Osteoblast (primary cell): ENCODE results near the gene VARS2. TPM values are rescaled to one million over a fixed set of nuclear protein-coding genes. Genes with fewer than 3 reads are reported as not detected.

ENCODE experiments used
- DNase-seq: peaks from one replicate; pipeline ENCODE4 v3.0.0; 2011; ENCODE audit warnings: low spot score, mixed read lengths; ENCODE audit not compliant: insufficient read length; ENCODE audit errors: missing footprints
- H2AFZ ChIP-seq: 2 replicates; pipeline ENCODE4 v1.6.0; 2011; ENCODE audit warnings: mild to moderate bottlenecking, low read length
- H3K27ac ChIP-seq: 2 replicates; pipeline ENCODE4 v1.5.1; 2011; ENCODE audit warnings: mild to moderate bottlenecking, low read depth, low read length, moderate library complexity
- H3K27me3 ChIP-seq: 2 replicates; pipeline ENCODE4 v1.6.0; 2012; ENCODE audit warnings: mild to moderate bottlenecking, control low read depth, inconsistent platforms, low read length, moderate library complexity; ENCODE audit not compliant: insufficient read depth
- H3K36me3 ChIP-seq: 2 replicates; pipeline ENCODE4 v1.5.1; 2011; ENCODE audit warnings: mild to moderate bottlenecking, low read length, control low read depth, moderate library complexity; ENCODE audit not compliant: insufficient read depth
- H3K4me1 ChIP-seq: 2 replicates; pipeline ENCODE4 v1.5.1; 2011; ENCODE audit warnings: mild to moderate bottlenecking, low read length, control low read depth, moderate library complexity; ENCODE audit not compliant: insufficient read depth
- H3K4me2 ChIP-seq: 2 replicates; pipeline ENCODE4 v1.6.0; 2011; ENCODE audit warnings: mild to moderate bottlenecking, low read length; ENCODE audit not compliant: insufficient read depth
- H3K4me3 ChIP-seq: fragments of 200-600 bp; sonication (generic); 3 replicates; pipeline ENCODE4 v1.5.1; 2012; ENCODE audit warnings: mild to moderate bottlenecking, low read length, inconsistent platforms; ENCODE audit not compliant: insufficient read depth
- H3K79me2 ChIP-seq: 2 replicates; pipeline ENCODE4 v1.6.0; 2012; ENCODE audit warnings: mild to moderate bottlenecking, low read length, control low read depth, inconsistent platforms; ENCODE audit not compliant: insufficient read depth
- H3K9me3 ChIP-seq: 2 replicates; pipeline ENCODE4 v1.5.1; 2011; ENCODE audit warnings: low read depth, low read length, control low read depth
- H4K20me1 ChIP-seq: 2 replicates; pipeline ENCODE4 v1.6.0; 2012; ENCODE audit warnings: mild to moderate bottlenecking, low read length, control low read depth; ENCODE audit not compliant: insufficient read depth
- CTCF ChIP-seq: IDR thresholded peaks from 2 replicates; pipeline ENCODE4 v1.5.1; 2011; ENCODE audit warnings: mild to moderate bottlenecking, low read depth, low read length, moderate library complexity; ENCODE audit errors: extremely low read depth
- total RNA-seq: library from RNA; depleted of rRNA; stranded (reverse); fragments of >200 nt; gene quantifications from 2 replicates; pipeline ENCODE4 v1.2.3, GENCODE V29; 2012

Gene VARS2
- total RNA-seq, 1 donor = 14.5 TPM

- peaks cover 8% of the 10 kb centered on the region for H3K4me1 ChIP-seq
These were observed 24.7 kb downstream of the VARS2 start for GRCh38 chr6:30938730-30939129.

GRCh38 chr6:30939473-30939872 is 25.4 kb downstream of the VARS2 start:
- no peak overlapping the region for H3K4me2 ChIP-seq

More at GRCh38 chr6:30938730-30939129, 24.7 kb downstream of the VARS2 start:
- H3K4me2 ChIP-seq = no peak overlapping the region
- H3K27ac ChIP-seq = no peak overlapping the region
- no peaks in the 10 kb centered on the region for H4K20me1 ChIP-seq
- peaks cover 21% of the 10 kb centered on the region for H3K27me3 ChIP-seq
- no peak for DNase-seq
- no peaks in the 10 kb centered on the region for H3K9me3 ChIP-seq
- H3K4me3 ChIP-seq = no peak overlapping the region
- H3K79me2 ChIP-seq = no peaks in the 10 kb centered on the region
- no peak for TF ChIP-seq CTCF
- H3K36me3 ChIP-seq = no peaks in the 10 kb centered on the region
- H2AFZ ChIP-seq = no peak overlapping the region

GRCh38 chr6:30940361-30940986 is 26.4 kb downstream of the VARS2 start, which contains the start of gene MUCL3:
Gene MUCL3, plus strand, starts transcription at chr6:30940973. Its CDS starts 27 bp downstream, at chr6:30941000.
- TF ChIP-seq CTCF = no peak
- DNase-seq = no peak
- H4K20me1 ChIP-seq = no peaks in the 10 kb centered on the region
- H3K4me1 ChIP-seq = peaks cover 8% of the 10 kb centered on the region
- H3K27me3 ChIP-seq = peaks cover 21% of the 10 kb centered on the region
- H2AFZ ChIP-seq = no peak within 1 kb of the TSS
- no peaks in the 10 kb centered on the region for H3K9me3 ChIP-seq
- no peaks in the 10 kb centered on the region for H3K79me2 ChIP-seq
- no peak within 1 kb of the TSS for H3K4me3 ChIP-seq
- H3K27ac ChIP-seq = no peak within 1 kb of the TSS
- H3K4me2 ChIP-seq = no peak within 1 kb of the TSS
- no peaks in the 10 kb centered on the region for H3K36me3 ChIP-seq

More at GRCh38 chr6:30939473-30939872, 25.4 kb downstream of the VARS2 start:
- Histone ChIP-seq H3K79me2 (no peaks in the 10 kb centered on the region), H2AFZ (no peak overlapping the region), H3K36me3 (no peaks in the 10 kb centered on the region), H3K9me3 (no peaks in the 10 kb centered on the region), H3K27me3 (peaks cover 21% of the 10 kb centered on the region), H3K27ac (no peak overlapping the region), H3K4me3 (no peak overlapping the region), H3K4me1 (peaks cover 8% of the 10 kb centered on the region), H4K20me1 (no peaks in the 10 kb centered on the region)
- no peak for TF ChIP-seq CTCF
- no peak for DNase-seq

DNA sequence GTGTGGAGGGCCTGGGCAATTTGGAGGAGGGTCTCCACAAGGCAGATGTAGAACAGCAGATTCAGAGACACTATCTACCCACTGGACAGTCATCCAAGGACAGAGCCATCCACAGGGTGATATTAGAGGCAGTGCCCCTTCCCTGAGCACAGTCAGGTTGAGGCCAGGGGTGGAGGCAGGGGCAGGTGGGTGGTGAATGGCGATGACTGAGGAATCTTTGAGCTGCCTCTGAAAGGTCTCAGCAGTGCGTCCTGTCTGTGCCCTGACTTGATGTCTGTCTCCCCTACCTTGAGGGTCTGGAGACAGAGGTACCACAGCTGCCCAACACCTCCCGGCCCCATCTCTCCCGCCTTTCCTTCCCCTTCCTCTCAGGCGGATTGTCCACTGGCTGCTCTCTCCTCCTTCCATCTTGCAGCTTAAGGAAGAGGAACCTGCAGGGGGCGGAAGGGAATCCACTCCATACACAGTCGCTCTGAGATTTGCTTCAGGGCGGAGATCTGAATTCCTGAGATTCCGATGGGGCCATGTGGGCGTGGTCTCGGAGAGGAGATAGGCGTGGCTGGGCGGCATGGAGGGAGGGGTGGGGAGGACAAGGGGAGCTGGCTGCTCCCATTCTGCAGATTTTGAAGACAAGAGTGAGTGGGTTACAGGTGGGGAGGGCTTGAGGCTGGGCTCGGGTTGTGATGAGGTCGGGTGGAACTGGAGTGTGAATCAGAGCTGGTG is 28.5 kb downstream of the VARS2 start:
- Histone ChIP-seq H3K79me2 (no peaks in the 10 kb centered on the region), H3K36me3 (no peaks in the 10 kb centered on the region), H2AFZ (peak overlapping the region; percentile 93), H3K4me3 (peak overlapping the region; percentile 24), H3K9me3 (no peaks in the 10 kb centered on the region), H3K4me2 (peak overlapping the region; percentile 45), H3K27me3 (peaks cover 33% of the 10 kb centered on the region), H4K20me1 (no peaks in the 10 kb centered on the region), H3K27ac (no peak overlapping the region), H3K4me1 (peaks cover 8% of the 10 kb centered on the region)
- DNase-seq = peak; percentile 97
- TF ChIP-seq CTCF = peak; percentile 72
